ENCODE data around the gene GLI3.

The GLI3 gene

GRCh38 chr7:41956705-41957104, 280.3 kb downstream of the GLI3 start:
- no peak for DNase-seq

GRCh38 chr7:41955893-41956675, 280.9 kb downstream of the GLI3 start:
- no peak for DNase-seq

GRCh38 chr7:41955451-41955850, 281.6 kb downstream of the GLI3 start:
- DNase-seq: no peak

- DNase-seq: no peak
Observed at GRCh38 chr7:41954976-41955375, 282.0 kb downstream of the GLI3 start.

- no peak for DNase-seq
Observed at GRCh38 chr7:41948503-41948902, 288.5 kb downstream of the GLI3 start.

GRCh38 chr7:41943094-41943577, 293.9 kb downstream of the GLI3 start:
- peak; percentile 84 for DNase-seq

- DNase-seq: no peak
Observed at GRCh38 chr7:41942468-41943093, 294.4 kb downstream of the GLI3 start.

- DNase-seq: peak; percentile 59
Observed at GRCh38 chr7:41940760-41941343, 296.2 kb downstream of the GLI3 start.

GRCh38 chr7:41938371-41938770, 298.6 kb downstream of the GLI3 start:
- DNase-seq: no peak

GRCh38 chr7:41933427-41933826, 303.6 kb downstream of the GLI3 start:
- no peak for DNase-seq

- no peak for DNase-seq
Observed at GRCh38 chr7:41931263-41931646, 305.8 kb downstream of the GLI3 start.

- no peak for DNase-seq
Observed at GRCh38 chr7:41930538-41931262, 306.3 kb downstream of the GLI3 start.

- DNase-seq: no peak
Observed at GRCh38 chr7:41928781-41929180, 308.2 kb downstream of the GLI3 start.

GRCh38 chr7:41928166-41928565, 308.8 kb downstream of the GLI3 start:
- DNase-seq: no peak

GRCh38 chr7:41927380-41927779, 309.6 kb downstream of the GLI3 start:
- no peak for DNase-seq

GRCh38 chr7:41925946-41926345, 311.1 kb downstream of the GLI3 start:
- DNase-seq: no peak

- no peak for DNase-seq
Observed at GRCh38 chr7:41924796-41925195, 312.2 kb downstream of the GLI3 start.

GRCh38 chr7:41922373-41922772, 314.6 kb downstream of the GLI3 start:
- DNase-seq: no peak

- no peak for DNase-seq
Observed at GRCh38 chr7:41921453-41921981, 315.5 kb downstream of the GLI3 start.

- DNase-seq: no peak
Observed at GRCh38 chr7:41918597-41918996, 318.4 kb downstream of the GLI3 start.

- no peak for DNase-seq
Observed at GRCh38 chr7:41916450-41916927, 320.5 kb downstream of the GLI3 start.

- DNase-seq: no peak
Observed at GRCh38 chr7:41915871-41916270, 321.1 kb downstream of the GLI3 start.
